GM21367 (cell line): ENCODE measurements around the gene SLC10A1.
"Not testable (repeated sequence)": the region's sequence is repeated elsewhere in the genome, so short reads cannot be mapped to it uniquely, and the experiment has no call there.

Source experiments
- ATAC-seq: cut with Tn5 transposase; IDR thresholded peaks from one replicate; pipeline ENCODE4 v1.9.1; 2021; ENCODE audit not compliant: unreplicated experiment

Gene SLC10A1

DNA sequence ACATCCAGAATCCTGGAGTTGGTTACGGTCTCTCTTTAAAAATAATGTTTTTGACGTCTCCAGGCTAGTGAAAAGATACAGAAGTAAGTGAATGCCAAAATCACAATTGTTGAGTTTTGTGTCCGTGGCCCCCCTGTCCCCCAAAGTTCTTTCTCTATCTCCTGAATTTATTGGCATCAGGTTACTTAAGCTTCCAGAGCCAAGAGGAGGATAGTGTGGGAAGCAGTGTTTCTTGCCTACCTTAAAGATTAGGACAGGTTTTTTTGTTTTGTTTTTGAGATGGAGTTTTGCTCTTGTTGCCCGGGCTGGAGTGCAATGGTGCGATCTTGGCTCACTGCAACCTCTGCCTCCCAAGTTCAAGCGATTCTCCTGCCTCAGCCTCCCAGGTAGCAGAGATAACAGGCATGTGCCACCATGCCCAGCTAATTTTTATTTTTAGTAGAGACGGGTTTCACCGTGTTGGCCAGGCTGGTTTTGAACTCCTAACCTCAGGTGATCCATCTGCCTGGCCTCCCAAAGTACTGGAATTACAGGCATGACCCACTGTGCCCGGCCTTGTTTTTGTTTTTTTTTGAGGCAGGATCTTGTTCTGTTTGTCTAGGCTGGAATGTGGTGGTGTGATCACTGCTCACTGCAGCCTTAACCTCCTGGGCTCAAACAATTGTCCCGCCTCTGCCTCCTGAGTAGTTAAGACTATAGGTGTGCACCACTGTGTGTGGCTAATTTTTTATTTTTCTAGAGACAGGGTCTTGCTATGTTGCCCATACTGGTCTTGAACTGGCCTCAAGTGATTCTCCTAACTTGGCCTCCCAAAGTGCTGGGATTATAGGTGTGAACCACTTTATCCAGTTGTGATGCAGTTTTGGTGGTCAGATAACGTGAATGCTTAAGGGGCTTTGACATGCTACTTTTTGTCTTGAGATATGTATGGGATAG, 24.7 kb downstream of the SLC10A1 start:
- ATAC-seq = no peak

DNA sequence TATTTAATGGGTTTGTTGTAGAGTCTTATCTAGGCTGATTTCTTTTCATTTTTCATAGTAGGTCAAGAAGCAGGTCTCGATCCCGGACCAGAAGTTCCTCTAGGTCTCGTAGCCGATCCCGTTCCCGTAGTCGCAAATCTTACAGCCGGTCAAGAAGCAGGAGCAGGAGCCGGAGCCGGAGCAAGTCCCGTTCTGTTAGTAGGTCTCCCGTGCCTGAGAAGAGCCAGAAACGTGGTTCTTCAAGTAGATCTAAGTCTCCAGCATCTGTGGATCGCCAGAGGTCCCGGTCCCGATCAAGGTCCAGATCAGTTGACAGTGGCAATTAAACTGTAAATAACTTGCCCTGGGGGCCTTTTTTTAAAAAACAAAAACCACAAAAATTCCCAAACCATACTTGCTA, 25.9 kb downstream of the SLC10A1 start:
- ATAC-seq = no peak

DNA sequence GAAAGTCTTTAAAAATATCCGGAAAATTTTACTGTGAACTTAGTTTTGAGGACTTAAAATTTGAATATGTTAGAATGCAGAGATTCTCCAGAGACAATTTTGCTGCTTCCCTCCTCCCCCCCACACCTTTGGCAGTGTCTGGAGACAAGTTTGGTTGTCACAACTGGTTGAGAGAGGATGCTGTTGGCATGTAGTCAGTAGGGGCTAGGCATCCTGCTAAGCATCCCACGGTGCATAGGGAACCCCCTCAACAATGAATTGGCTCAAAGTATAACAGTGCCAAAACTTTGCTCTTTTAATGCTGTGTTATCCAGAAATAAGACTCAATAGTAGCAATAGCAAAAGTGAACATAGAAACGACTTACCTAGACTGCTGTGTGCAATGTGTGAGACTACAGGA, 26.5 kb downstream of the SLC10A1 start:
- no peak for ATAC-seq

DNA sequence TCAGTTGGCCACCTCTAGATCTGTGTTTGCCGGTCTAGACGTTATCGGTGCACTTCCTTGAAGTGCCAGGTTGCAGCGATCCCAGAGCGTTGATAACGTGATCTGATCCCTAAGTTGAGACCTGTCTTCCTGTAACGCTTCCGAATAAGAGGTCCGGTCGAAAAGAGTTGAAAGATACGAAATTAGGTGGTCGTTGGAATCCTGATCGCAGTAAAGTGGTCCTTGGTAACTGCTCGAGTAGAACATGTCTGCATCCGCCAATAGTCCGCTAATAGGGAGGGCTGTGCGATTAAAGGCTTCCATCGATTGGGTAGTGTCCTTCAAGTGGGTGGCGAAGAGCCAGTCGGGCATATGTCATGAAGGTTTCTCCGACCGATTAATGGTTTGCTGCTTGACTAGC, 27.4 kb downstream of the SLC10A1 start:
- no peak for ATAC-seq

DNA sequence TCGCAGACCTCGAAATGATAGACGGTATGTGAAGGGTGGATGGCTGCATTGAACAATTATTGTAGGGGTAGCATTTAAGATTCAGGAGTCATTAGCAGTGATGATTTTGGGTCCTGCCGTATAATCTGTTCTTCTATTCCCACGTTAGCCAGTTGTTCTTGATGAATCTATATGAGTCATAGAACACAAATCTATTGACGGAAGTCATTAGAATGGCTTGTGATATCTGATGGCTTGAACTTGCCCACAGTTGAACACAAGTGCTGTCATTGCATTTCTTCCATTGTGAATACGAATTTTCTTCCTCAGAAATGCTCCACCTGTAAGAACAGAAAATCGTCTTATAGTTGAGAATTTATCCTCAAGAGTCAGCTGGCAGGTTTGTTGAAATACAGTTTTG, 28.2 kb downstream of the SLC10A1 start:
- ATAC-seq = no peak

DNA sequence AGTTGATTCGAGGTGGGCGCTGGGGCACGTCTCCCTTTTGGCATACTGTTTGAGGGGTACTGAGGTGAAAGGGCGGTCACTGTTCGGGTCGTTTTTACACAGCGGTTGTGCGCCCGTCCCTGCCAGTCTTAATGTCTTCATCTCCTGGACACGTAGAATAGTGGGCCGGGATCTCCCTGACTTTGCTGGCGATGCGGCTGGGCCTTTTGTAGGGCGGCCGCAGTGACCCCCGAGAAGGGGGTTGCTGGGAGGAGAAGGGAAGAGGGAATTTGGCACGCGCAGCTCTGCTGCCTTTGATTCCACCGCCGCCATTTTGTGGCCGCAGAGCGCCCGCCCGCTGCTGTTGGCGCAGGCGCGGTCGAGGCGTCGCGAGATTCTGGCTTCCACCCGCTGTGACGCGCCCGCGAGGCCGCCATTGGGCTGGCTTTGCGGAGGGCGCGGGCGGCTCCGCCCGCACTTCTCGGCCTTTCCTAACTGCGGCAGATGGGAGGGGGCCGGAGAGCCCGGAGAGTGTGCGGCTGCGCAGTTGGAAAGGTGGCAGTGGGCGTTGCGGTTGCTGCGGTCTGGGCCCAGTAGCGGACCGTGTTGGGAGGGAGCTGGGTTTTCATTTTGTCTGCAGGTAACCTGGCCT, 29.6 kb downstream of the SLC10A1 start:
- ATAC-seq = peak; percentile 53

DNA sequence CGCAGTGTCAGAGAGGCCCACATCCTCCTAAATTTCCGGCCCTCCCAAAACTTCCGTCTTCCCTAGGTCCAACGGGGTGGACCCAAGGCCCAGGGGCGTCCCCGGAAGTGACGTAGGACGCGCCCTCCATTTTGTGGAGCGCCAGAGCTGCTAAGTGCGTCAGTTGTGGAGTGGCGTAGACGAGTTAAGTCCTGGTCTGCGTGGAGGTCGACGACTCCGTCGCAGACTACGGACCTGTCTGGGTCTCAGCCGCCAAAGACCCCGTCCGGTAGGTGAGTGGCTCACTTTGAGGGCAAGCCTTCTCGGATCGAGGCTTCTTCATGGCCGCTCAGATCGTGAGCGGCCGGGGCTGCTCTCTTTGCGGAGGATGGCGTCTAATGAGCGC, 30.1 kb downstream of the SLC10A1 start, which contains the start of gene SRSF5:
Gene SRSF5, plus strand, starts transcription at position 159 of the 385 bp plus-strand sequence. CDS start 1,015 bp downstream, outside the sequence.
- peak; percentile 78 for ATAC-seq

DNA sequence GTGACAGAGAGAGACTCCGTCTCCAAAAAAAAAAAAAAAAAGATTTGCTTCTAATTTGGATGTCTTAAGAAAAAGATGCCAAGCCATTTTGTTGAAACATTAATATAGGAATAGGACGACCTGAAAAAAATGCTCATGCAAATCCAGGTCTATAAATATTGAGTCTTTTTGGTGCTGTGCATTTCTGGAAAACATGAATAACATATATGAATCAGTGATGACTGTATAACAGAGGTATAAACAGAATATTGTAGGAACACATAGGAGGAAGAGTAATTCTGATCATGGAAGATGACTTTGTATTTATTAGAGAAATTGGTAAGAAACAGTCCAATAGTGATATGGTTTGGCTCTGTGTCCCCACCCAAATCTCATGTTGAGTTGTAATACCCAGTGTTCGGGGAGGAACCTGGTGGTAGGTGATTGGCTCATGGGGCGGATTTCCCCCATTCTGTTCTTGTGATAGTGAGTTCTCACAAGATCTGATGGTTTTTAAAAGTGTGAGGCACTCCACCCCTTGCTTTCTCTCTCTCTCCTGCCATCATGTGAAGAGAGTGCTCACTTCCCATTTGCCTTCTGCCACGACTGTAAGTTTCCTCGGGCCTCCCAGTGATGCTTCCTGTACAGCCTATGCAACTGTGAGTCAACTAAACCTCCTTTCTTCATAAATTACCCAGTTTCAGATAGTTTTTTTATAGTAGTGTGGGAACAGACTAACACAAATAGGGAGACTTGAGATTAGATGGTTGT, 33.1 kb downstream of the SLC10A1 start:
- ATAC-seq = no peak

DNA sequence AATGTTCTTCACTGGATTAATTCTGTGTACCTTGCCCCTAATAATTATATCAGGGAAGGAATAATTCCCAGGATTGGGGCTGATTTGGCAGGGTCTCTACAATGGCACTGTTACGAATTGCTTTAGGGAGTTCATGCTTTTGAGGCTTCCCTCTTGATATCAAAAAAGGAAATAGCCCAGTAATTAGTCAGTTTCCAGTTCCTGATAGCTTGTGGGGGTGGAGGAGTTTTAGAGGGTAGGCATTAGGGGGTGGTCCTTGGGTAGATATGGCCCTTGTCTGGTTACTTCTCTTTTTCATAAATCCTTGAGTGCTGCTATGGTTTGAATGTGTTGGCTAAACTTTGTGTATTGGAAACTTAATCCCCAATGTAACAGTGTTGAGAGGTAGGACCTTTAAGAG, 36.2 kb downstream of the SLC10A1 start:
- no peak for ATAC-seq

DNA sequence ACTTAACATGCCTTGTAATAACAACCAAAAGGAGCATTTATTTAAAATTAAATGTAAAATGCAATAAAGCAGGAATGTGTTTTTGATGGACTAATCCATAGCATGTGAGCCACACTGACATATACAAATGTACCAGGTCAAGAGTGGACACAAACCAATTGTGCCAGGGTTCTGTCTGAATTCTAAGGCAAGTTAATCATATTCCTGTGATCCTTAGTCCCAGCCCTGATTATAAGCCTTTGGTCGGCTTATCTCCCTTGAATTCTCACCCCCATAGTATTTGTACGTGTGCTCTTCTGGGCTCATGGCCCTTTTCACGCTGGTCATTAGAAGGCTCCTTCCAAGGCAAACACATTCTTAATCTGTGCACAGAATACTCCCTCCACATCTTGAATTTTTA, 40.7 kb downstream of the SLC10A1 start:
- no peak for ATAC-seq

DNA sequence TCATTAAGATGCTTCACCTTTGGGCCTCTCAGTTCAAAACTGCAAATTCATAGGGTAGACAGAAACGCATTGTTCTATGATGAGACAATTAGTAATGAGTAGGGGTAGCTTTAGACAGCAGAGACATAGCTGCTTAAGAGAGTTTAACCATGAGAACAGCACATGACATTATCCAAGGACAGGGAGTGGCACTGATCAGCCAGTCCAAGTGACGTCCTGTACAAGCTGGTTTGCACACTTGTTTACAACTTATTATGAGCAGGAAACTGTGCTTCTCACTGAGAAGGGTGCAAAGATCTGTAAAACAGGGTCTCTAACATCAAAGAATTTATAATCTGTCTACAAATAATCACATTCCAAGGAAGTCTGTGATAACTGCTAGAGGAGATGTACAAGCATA, 41.3 kb downstream of the SLC10A1 start:
- no peak for ATAC-seq

DNA sequence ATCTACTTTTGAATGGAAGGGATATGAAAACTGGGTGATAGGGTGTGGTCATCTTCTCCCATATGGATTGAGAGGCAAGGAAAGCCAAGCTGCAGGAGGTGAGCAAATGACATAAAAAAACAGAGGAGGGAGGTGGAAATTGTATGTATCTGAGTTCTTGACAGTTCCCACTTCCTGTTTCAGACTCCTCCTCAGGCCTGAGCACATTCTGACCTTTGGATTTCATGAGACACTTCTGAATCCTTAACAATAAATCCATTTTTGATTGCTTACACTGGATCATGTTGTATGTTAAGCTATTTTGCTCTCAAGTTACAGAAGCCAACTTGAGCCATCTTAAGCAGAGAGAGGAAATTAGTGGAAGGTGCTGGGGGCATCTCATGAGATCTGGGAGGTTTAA, 41.7 kb downstream of the SLC10A1 start:
- ATAC-seq = no peak

DNA sequence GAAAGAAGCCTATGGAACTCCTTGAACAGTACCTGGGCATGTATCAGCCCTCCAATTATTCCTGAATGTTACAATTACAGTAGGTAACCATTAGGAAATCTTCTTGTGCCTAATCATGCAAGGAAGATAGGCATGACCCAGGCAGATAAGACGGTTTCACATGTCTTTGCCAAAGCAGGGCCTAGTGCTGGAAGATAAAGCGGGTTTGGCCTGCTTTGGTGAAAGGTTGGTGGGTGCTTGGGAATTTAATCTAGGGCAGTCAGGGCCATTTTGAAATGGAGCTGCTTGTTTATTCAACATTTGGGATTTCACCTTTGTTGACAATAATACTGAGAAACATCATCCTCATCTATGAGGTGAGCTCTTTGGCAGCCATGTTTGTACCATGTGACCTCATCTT, 42.6 kb downstream of the SLC10A1 start:
- no peak for ATAC-seq

DNA sequence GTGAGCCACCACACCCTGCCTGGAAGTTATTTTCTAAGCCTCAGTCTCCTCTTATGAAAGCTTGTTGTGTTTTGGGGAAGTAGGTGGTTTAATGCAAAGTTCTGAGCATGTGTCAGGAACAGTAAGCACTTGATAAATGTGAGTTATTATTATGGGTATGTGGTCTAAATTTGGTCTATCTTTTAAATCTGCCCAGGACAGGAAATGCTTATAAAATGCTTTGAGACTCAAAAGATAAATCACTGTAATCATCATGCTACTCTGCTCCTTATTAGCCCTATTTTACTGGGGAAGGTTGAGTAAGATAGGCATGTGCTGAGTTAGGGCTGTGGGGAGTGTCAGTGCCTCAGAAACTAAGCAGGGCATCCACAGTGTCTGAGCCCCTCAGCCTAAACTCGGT, 43.2 kb downstream of the SLC10A1 start:
- no peak for ATAC-seq

DNA sequence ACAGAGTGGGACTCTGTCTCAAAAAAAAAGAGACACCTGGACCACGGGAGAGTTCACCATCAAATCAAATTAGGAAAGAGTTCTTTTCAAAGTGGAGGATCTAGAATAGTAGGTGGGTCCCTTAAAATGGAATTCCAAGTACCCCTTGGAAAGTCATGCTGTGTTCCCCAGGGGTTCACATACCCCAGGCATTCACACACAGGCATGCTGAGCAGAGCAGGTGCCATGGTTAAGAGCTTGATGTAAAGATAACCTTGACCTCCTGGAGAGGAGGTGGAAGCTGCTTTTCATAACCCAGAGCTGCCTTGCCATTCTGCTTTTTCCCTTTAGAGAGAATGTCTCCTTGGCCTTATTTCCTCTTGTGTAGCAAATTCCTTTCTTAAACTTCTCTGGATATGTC, 44.3 kb downstream of the SLC10A1 start:
- ATAC-seq = no peak

DNA sequence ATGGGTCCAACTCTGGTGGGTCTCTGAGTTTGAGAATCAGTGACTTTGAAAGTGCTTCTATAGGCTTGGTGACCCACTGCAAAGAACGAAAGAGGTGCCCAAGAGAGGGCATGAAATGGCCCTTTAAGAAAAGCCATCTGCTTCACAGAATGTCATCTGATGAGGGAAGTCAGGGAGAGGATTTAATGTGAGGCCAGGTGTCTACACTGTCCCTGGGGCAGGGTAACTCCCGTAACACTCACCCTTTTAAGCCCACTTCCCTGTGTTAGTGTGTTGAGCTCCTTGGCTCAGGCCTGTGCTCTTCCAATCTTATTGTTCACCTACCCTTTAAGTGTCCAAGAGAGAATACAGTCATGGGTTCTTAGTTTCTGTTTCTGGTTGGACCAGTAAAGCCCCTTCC, 46.5 kb downstream of the SLC10A1 start:
- ATAC-seq = no peak

DNA sequence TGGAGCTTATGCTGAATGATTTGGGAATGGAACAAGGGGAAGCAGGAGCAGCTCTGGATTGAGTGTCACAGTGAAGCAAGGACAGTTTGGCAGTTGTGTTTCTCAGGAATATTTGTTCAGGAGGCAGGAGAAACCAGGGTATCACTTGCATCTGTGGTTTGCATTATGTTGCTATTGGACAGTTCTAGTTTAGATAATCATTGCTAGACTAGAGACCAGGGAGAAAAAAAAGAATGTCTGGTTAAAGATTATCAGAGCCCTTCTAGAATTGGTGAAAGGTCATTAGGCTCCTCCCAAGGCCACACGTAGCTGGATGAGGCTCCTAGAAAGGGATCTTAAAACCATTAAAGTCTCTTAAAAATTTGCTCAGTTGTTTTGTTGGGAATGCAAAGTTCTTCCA, 47.1 kb downstream of the SLC10A1 start:
- no peak for ATAC-seq

DNA sequence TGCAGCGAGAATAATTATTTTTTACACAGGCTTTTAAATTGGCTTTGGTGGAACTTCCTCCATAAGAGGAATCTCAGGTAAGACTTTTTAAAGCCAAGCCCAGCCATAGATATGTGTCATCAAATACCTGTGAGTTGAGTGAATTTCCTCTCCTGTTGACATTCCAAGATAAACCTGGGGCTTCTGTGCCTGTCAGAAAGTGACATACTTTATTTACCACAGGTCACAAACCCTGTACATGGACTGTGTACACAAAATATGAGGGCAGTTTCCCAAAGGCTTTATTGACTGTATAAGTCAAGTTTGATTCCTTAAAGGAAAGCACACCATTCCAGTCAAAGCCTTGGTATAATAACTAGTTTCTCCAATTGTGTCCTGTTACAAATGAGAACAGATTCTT, 56.0 kb downstream of the SLC10A1 start:
- no peak for ATAC-seq

DNA sequence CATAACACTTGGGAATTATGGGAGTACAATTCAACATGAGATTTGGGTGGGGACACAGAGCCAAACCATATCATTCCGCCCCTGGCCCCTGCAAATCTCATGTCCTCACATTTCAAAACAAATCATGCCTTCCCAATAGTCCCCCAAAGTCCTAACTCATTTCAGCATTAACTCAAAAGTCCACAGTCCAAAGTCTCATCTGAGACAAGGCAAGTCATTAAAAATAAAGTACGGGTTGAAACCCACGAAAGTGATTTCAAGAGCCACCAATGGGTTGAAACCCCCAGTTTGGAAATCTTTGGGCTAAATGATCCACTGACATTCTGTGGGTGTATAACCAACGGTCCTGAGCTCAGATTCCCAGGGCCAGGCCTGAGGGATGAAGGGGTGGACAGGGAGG, 60.6 kb downstream of the SLC10A1 start:
- ATAC-seq = not testable (repeated sequence)

DNA sequence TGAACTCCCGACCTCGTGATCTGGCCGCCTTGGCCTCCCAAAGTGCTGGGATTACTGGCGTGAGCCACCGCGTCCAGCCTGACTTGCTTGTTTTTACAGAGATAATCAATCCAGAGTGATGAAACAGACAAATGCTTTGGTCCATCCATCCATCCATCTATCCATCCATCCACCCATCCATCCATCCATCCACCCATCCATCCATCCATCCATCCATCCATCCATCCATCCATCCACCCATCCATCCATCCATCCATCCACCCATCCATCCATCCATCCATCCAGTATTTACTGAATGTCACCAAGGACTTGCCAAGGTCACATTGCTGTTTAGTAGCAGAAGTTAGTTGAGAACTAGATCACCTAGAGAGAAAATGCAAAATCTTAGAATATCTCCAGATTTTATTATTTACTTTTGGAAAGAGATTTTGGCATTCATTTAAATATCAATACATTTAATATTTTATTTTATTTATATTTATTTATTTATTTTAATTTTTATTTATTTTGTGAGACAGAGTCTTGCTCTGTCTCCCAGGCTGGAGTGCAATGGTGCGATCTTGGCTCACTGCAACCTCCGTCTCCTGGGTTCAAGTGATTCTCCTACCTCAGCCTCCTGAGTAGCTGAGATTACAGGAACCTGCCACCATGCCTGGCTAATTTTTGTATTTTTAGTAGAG, 65.0 kb downstream of the SLC10A1 start:
- not testable (repeated sequence) for ATAC-seq

DNA sequence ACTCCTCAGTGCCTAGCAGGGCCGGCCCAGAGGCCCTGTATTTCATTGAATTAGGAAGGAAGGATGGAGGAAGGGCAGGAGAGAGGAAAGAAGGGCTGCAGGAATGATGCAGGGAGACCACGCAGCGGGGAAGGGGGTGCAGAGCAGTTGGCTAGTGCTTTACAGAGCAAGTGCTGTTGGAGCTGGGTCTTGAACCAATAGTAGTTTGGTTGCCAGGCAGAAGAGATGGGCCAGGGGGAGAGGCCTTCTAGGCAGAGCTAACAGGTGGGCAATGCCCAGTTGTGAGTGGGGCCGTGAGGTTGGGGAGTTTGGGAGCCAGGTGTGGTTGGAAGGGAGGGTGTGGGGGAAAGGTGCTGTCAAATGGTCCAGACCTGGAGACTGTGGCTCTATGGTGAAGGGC, 69.2 kb downstream of the SLC10A1 start:
- ATAC-seq = no peak
